NCI-H2081 treated with DMSO at 0.1 percent for 48 hours (cell line): ENCODE results near the gene SNX4.
"Not testable (repeated sequence)": the region's sequence is repeated elsewhere in the genome, so short reads cannot be mapped to it uniquely, and the experiment has no call there.

Source experiments
- DNase-seq: peaks from one replicate; lab custom pipeline; 2025; lab: John Stamatoyannopoulos, UW

Gene SNX4

DNA sequence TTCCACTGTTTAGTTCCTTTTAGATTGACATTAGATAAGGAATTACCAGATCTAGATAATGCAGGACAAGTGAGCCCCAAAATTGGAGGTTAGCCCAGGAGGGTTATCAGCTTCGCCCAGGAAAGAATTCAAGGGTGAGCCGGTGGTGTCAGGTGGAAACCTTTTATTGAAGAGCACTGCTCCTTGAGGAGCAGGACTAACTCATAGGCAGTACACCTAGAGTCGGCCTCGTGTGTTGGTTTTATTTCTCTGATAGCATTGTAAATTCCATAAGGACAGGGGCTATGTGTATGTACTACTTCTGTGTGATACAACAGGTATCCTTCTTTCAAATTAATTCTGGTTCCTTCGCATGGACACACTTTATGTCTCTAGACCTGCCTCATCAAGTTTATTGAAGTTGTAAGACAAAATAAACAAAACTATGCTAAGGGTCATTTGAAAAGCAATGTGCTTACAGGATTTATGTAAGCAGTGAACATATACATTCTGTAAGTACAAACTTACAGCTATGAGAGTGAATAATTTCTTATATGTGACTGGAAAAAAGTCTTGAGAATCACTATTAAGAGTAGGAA, 57.2 kb downstream of the SNX4 start:
- no peak for DNase-seq

DNA sequence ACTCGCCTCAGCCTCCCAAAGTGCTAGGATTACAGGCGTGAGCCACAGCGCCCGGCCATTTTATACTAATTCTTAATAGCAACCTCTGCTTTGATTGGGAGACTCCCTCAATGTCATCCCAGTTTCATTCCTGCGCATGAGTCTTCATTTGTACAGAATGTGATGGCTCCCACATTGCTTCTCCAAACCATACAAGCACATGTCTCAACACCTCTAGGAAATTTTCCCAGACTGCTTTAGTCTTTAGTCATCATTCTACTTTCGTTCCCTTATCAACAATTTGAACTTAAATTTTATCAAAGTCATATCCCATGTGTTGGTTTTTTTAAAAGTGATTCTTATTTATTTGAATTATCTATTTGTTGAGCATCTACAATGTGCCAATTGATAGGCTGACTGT, 58.1 kb downstream of the SNX4 start:
- no peak for DNase-seq

DNA sequence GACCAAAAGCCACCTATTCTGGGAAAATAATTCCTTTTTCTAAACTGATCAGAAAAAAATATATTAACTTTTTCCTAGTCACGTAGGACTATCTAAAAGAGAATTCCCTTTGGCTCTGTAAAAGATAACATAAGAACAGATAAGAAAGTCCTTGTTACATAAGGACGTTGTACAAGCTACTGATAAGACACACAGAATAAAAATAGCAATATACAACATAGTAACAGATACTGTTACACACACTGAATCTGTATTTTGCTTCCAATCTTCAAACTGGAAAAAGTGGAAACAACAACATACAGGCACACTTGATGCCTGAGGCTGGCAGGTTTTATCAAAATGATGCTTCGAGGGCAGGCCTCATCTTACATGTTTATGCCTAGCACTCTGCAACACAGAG, 59.8 kb downstream of the SNX4 start:
- DNase-seq = no peak

DNA sequence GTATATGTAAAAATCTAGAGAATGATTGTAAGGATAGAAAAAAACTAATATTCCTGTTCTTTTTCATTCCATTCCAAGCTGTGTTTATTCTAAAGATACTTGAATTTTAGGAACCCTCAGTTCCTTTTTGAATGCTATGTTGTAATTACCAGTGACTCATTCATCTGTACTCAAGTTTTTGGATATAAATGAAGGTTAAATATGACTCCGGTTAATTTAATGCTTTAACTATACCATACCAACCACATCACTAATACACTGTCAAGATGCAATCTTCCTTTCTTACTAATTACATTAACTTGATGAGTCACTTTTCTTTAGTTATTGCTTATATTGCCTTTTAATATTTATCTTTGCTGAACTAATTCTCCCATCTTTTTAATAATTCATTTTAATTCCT, 76.1 kb downstream of the SNX4 start:
- DNase-seq = no peak

DNA sequence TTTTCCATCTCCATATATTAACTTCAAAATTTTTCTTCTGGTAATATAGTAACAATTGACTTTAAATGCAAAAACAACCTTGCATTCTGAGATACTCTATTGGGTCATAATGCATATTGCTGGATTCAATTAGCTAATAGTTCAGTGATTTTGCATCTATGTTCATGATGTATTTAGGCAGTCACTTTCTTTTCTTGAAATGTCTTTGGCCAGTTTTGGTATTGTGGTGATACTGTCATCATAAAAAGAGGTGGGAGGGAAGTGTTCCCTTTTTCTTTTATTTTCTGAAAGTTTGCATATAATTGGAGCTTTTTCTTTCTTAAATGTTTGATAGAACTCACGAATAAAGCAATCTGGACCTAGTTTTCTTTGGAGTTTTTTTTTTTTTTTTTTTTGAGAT, 77.5 kb downstream of the SNX4 start:
- DNase-seq = no peak

DNA sequence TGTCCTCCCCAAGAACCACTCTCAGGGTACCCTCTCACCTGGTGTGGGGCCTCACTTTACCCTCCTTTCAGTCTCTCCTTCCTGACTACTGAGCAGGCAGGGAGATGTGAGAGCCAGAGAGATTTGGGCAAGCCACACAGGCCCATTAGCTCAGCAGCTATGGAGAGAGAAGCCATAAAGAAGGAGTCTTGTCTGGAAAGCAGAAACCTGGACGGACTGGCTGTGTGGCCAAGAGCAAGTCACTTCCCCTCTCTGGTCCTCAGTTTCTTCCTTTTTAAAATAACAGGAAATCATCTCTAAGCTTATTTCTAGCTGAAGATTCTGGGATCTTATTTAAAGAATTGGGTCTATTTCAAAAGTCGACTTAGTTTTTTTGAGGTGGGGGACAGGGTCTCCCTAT, 79.0 kb downstream of the SNX4 start:
- DNase-seq = no peak

DNA sequence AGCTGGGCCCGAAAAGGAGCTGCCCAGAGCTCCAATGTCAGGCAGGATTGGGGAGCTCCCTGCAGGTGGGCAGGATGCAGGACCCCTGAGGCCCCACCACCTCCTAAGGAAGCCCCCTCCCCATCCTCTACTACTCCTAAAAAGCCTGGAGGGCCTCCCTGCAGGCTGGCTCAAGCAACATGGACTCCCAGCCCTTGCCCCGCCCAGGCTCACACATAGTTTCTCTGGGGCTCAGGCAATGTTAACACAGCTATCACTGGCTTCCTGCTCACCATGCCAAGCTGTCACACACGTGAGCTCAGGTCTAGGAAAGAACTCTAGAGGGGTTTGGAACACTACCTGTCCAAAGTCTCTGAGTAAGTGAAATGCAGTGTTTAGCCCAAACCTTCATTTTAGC, 79.4 kb downstream of the SNX4 start:
- DNase-seq = no peak

DNA sequence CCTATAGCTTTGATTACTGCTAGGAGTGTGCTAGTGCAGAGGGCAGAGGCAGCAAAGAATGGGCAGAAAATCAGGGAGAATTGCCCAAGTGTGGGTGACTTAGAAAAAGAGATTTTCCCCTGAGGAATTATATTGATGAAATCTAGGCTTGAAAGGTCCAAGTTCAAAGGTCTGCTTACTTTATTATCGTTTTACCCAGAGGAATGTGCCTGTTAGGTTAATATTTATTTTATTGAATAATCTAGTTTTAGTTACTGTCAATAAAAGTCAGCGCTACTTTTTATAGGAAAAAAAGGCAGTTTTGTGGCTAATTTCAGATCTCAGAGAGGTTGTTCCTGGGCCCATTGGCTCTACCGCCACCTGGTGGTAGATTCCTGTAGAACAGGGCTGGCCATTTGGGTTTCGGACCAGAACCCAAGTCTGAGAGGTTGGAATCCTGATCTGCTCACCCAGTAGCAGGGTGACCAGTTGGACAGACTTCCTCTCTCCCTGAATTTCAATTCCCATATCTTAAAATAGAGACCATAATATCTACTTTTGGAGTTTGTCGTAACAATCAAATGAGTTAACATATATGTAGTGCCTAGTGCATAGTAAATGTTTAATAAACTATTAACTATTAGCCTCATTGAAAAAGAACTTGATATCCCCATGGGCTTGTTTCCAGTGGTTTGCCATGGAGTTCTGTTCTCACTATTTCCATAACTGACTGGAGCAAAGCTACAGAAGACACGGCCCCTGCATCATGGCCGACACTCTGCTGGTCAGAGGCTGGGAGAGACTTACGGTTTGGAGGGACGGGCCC, 82.2 kb downstream of the SNX4 start:
- DNase-seq = no peak

DNA sequence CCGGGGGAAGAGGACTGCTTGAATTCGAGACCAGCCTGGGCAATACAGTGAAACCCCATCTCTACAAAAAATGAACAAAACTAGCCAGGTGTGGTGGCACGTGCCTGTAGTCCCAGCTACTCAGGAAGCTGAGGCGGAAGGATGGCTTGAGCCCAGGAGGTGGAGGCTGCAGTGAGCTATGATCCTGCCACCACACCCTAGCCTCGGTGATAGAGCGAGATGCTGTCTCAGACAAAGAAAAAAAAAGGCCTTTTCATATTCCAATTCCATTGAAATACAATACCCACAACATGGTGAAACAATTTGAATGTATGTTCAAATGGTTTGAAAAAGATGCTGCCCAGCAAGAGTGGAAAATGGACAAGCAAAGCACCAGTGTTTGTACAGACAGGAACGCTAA, 83.1 kb downstream of the SNX4 start:
- DNase-seq = no peak

DNA sequence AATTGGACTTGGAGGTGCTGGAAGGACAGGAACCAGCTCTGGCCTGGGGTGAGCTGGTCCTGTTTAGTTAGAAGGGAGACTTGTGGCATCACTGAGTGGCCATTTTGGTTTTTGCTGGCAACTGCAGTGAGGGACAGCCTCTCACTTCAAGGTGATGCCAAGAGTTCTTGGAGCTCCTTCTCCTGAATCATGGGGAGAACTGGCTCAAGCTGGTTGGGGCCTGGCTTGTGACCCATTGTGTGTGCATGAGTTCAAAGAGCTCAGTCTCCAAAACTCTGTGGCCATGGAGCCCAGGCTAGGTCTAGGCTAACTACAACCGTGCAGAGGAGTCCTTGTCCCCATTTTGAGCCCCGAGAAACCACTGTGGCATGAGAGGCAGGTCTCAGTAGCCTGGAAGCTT, 84.8 kb downstream of the SNX4 start:
- no peak for DNase-seq

DNA sequence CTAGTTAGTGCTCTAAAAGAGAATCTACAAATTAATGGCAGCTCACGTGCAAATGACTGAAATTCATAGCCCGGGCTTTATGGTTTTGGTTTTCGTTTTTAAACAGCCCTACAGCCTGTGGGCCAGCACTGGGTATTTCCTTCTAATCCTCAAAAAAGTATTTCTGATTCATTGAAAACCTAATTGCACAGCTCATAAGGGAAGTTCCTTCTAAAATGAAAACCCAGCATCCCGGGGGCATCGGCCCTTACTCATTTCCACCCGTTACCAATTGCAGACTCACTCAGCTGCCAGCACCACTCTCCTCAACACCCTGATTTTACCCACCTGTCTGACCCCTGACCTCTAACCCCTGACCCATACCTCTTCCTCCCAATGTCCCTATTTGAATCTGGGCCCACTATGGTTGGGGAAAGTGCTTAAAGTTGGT, 85.4 kb downstream of the SNX4 start:
- DNase-seq = no peak

DNA sequence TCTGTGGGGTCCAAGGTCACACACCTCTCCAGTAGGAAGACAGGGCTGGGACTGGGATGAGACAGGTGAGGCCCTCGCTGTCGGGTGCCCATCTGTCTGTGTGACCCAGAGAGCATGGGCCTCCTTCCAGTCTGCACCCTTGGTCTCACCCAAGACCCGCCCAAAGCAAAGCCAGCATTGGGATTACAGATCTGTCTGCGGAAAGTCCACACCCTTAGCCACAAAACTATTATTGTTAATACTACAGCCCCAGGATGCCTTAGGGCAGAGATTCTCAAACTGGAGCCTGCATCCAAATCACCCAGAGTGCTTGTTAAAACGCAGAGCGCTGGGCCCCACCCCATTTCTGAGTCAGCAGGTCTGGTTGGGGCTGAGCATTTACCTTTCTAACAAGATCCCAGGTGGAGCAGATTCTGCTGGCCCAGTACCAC, 86.4 kb downstream of the SNX4 start:
- DNase-seq = no peak

DNA sequence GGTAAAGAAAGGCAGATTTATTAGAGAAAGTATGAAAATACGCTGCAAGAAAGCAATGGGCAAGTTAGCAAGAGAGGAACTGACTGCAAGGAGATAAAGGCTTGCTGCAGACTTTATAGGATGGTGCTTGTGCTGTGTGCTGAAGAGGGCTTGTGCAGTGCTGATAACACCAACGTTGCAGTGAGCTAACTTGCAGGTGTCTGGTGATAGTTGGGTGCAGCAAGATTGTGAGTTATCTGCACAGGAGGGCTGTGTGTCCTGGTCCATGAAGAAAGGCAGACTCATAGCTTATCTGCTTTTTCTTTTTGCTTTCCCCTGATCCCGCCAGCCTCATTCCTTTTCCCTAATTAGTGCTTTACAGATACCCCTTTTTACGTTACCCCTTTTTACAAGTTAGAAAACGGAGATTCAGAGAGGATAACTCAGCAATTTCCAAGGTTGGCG, 86.9 kb downstream of the SNX4 start:
- no peak for DNase-seq

DNA sequence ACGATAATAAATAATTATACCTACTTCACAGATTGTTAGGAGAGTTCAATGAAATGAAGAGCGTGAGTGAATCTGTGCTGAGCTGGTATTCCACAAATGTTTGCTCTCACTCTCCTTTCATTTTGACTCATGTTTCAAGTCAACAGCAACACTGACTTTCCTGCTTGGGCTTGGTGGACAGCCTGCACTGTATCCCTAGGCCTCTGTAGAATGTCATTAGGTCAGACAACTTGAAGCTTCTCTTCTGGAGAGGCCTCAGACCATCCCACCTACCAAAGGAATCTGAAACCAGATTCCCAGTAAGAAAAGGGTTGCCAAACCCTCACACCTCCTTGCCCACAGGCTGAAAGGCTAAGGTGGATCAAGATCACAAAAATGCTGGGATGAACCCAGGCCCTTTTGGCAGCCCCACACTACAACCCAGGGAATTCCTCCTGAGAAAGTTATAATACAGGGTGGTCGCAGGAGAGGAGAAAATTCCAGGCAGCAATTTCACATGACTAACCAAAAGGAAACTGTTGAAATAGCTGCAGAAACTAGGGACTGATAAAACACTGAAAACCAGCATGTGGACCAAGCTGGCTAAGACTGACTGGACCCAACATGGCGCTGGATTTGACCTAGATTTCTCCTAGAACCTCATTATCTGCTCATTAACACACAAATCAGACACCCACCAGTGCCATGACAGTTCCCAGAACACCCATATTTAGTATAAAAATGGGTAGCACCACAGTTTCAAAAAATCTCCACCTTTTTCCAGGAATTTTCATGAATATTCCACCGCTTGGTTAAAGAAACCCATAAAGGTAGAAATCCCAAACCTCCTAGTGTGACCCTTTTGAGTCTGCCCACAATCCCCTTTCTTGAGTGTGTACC, 87.9 kb downstream of the SNX4 start:
- DNase-seq = no peak

DNA sequence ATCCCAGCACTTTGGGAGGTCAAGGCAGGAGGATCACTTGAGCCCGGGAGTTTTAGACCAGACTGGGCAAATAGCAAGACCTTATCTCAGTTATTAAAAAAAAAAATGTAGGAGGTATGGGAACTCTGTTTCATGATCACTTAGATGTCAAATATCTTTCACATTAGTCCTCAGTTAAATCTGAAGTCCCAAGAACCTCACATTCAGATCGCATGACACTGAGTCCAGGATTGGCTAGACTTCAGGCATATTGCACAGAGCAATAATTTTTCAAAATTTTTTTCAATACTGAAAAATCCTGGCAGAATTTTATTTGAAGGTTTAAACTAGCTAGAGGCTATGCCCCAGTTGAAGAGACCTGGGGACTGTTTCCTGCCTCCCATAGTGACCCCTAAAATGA, 88.6 kb downstream of the SNX4 start:
- DNase-seq = no peak

DNA sequence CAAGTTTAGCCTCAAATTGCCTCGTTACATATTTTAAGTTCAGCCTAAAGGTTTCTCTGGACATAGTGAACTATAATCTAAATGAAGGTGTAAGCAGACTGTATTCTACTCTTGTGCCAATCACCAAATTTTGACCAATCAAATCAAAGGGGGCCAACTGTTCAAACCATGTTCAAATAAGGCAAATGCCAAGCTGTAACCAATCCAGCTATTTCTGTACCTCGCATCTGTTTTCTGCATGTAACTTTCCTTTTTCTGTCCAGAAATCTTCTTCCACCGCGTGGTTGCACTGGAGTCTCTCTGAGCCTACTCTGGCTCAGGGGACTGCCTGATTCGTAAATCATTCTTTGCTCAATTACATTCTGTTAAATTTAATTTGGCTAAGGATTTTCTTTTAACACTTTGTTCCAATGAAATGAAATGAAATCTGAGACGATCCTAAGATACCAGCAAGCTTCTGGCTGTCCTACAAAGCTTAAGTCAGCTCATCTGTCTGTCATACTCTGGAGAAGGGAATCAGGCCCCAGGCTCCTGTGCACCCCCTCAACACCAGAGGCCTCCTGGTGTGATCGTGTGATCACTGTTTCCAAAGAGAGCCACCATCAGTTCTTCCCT, 91.7 kb downstream of the SNX4 start:
- no peak for DNase-seq

DNA sequence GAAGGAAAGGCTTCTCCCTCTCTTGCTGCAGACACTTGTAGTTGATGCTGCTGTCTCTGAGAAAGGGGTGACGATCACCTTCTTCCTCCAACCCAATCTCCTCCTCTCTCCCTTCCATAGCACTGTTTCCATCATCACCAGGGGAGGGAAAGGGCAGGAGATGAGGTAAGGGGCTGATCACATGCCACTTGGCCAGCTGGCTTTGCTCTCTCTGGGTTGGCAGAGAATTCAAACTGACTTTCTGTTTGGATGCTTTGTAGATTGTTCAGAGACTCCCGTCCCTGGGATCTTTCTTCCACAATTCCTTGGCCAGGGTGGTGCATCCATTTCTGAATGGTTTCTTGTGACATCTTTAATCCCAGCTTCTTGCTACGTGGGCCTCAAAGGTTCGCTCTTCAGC, 101.7 kb downstream of the SNX4 start:
- no peak for DNase-seq

DNA sequence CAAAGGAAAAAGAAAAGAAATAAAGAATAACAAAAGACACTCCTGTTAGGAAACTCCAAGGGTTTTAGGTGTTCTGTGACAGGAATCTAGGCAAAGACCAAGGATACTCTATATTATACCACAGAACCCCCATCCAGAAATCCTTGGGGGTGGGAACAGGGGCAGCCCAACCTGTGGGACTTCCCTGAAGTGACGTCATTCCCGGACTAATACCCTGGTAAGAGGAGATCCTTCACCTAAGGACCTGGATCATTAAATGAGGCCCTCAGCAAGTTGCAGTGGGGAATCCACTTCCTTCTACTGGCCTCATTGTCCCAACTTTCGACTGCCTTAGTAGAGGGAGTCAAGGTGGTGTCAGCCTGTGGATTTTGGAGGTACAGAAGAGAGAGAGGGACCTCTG, 103.8 kb downstream of the SNX4 start:
- no peak for DNase-seq

DNA sequence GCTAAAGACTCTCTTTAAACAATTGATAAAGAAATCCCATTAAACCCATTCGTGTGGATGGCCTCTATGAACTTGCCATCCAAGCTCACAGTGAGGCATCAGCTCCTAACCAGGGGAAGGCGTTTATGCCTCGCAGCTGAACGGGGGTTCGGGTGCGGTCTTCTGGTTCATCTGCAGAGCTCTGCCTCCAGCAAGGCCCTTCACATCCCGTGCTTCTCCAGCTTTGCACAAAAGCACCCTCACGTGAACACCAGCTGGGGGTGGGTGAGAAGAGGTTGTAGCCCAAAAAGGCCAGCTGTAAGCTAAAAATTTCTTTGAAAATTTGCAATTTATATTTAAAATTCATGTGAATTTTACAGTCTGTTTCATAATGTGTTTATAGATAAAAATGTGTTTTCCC, 105.3 kb downstream of the SNX4 start:
- DNase-seq = no peak

DNA sequence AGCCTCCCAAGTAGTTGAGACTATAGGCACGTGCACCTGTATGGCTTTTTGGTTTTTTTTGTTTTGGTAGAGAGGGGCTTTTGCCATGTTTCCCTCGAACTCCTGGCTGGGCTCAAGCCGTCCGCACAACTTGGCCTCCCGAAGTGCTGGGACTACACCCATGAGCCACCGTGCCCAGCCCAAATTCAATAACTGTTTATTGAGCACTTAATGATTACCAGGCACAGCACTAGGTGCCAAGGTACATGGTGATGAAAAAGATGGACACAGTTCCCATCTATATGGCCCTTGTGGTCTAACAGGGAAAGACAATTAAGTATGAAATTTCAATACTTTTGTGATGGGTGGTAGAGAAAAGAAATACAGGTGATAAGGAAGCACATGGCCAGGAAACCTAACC, 109.1 kb downstream of the SNX4 start:
- no peak for DNase-seq

DNA sequence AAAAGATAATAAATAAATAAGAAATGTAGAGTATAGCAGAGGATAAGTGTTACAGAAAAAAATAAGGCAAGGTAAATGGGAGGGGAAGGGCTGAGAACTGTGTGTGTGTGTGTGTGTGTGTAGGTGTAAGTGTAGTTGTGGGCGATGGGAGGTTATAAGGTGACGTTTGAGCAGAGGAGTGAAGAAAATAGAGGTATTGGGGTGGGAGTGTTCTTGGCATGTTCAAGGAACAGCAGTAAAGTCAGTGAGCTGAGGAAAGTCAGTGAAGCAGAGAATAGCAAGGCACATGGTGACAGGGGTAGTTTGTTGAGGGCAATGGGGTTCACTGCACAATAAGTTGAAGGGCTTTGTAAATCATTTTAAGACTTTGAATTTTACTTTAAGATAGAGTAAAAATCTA, 113.9 kb downstream of the SNX4 start:
- DNase-seq = no peak

DNA sequence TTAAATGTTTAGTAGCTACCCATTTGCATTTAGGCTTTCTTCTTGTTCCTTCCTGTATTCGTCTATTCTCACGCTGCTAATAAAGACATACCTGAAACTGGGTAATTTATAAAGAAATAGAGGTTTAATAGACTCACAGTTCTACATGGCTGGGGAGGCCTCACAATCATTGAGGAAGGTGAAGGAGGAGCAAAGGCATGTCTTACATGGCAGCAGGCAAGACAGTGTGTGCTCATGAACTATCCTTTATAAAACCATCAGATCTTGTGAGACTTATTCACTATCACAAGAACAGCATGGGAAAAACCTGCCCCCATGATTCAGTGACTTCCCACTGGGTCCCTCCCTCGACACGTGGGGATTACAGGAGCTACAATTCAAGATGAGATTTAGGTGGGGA, 114.5 kb downstream of the SNX4 start:
- DNase-seq = not testable (repeated sequence)

DNA sequence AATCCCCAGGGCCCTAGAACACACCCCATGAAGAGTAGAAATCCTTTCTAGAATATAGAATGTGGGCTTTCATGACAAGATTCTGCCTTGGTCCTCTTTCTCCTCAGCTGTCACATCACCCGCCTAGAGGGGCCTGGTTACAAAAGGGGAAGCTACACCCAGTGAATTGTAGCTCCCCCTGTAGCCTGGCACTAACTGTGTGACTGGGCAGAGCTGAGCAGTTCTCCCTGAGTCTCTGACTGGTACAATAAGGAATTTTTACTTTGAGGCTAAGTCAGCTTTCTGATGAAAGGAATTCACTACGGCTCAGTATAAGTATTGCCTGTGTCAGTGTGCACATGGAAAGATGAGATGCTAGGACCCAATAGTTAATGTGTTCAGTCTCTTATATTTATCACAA, 116.2 kb downstream of the SNX4 start:
- DNase-seq = no peak
